Esophagus squamous epithelium (tissue), 5 donors: ENCODE results near the gene MAOB. TPM values are rescaled to one million over a fixed set of nuclear protein-coding genes. Genes with fewer than 3 reads are reported as not detected.
A peak's percentile ranks its signal among the peaks of the same experiment; 100 is the strongest.

Source experiments
- DNase-seq: peaks from one replicate; lab custom pipeline; 2025; lab: John Stamatoyannopoulos, UW
- H3K27ac ChIP-seq, 4 donors: fragments of 200-600 bp; sonication (generic); one replicate each; pipeline ENCODE4 v1.5.1; 2016 to 2019; ENCODE audit warnings: mild to moderate bottlenecking in 1 of 4
- H3K27me3 ChIP-seq, 4 donors: fragments of 200-600 bp; sonication (generic); 1 replicate in 3 of 4; 2 replicates in 1 of 4; pipeline versions ENCODE4 v1.5.1 to v1.6.0; 2017 to 2021; ENCODE audit warnings: antibody characterized with exemption in 1 of 4
- H3K36me3 ChIP-seq, 3 donors: fragments of 200-600 bp; sonication (generic); one replicate each; pipeline ENCODE4 v1.5.1; 2016 to 2019
- H3K4me1 ChIP-seq, 3 donors: fragments of 200-600 bp; sonication (generic); one replicate each; pipeline ENCODE4 v1.5.1; 2017 to 2019
- H3K4me3 ChIP-seq, 4 donors: fragments of 200-600 bp; sonication (generic); 1 replicate in 3 of 4; 2 replicates in 1 of 4; pipeline ENCODE4 v1.5.1; 2016 to 2019; ENCODE audit warnings: mild to moderate bottlenecking in 2 of 4, moderate library complexity in 1 of 4
- H3K9me3 ChIP-seq, 3 donors: fragments of 200-600 bp; sonication (generic); one replicate each; pipeline ENCODE4 v1.5.1; 2016 to 2019
- POLR2A ChIP-seq, 4 donors: fragments of 450-650 bp; IDR thresholded peaks; one replicate each; pipeline ENCODE4 v1.6.1; 2017; ENCODE audit warnings: antibody characterized with exemption in 4 of 4, mild to moderate bottlenecking in 4 of 4, moderate library complexity in 3 of 4
- WGBS, 2 donors: methylation state at CpG; one replicate each; pipeline ENCODE4 v1.1.5; 2018; 5-methylcytosine and 5-hydroxymethylcytosine counted together
- intact Hi-C: fragments of 100-400 bp; cut with DNase I; formaldehyde crosslinking; loops from one replicate; pipeline ENCODE4 v1.15.0; 2022
- total RNA-seq, 4 donors: library from RNA; depleted of rRNA; stranded (reverse); fragments of >200 nt; gene quantifications; one replicate each; pipeline ENCODE4 v1.1.0, GENCODE V29; 2016
- TF ChIP-seq, protein P1 (sequence below), 6 experiments: fragments of 450-650 bp in 4 of 6; fragments of 200-600 bp in 2 of 6; sonication (generic) in 2 of 6; IDR thresholded peaks; one replicate each; pipeline ENCODE4 v1.5.1; 2016 to 2019; ENCODE audit warnings: antibody characterized with exemption in 6 of 6, mild to moderate bottlenecking in 4 of 6, moderate library complexity in 4 of 6
- donor health status: DM: yes; HTN: yes; CAD: no.

MAOB gene
- total RNA-seq, 4 donors from 2014 or later = 2.3 to 9.9 (median 3.6) TPM

- Histone ChIP-seq H3K27me3 (no peaks in the 10 kb centered on the region), H3K27ac (peak overlapping the region in 3 of 4 donors; percentile 14 to 54 (median 48)), H3K9me3 (no peaks in the 10 kb centered on the region), H3K36me3 (peaks cover 0 to 77% (median 9%) of the 10 kb centered on the region in 3 donors), H3K4me1 (peaks cover 0 to 32% (median 9%) of the 10 kb centered on the region in 3 donors), H3K4me3 (no peak overlapping the region)
- no peak for TF ChIP-seq POLR2A (IDR thresholded peaks at IDR 0.05)
- TF ChIP-seq, protein P1, sequence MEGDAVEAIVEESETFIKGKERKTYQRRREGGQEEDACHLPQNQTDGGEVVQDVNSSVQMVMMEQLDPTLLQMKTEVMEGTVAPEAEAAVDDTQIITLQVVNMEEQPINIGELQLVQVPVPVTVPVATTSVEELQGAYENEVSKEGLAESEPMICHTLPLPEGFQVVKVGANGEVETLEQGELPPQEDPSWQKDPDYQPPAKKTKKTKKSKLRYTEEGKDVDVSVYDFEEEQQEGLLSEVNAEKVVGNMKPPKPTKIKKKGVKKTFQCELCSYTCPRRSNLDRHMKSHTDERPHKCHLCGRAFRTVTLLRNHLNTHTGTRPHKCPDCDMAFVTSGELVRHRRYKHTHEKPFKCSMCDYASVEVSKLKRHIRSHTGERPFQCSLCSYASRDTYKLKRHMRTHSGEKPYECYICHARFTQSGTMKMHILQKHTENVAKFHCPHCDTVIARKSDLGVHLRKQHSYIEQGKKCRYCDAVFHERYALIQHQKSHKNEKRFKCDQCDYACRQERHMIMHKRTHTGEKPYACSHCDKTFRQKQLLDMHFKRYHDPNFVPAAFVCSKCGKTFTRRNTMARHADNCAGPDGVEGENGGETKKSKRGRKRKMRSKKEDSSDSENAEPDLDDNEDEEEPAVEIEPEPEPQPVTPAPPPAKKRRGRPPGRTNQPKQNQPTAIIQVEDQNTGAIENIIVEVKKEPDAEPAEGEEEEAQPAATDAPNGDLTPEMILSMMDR (IDR thresholded peaks at IDR 0.05) = no peak
- DNase-seq = no peak
- whole genome bisulfite sequencing, 2 donors = 31 to 48% methylated on average over 6 to 7 of the region's 7 CpGs
- intact Hi-C loops = no loop called here
These were observed 140.2 kb downstream of the MAOB start for GRCh38 chrX:43741843-43742573.

DNA sequence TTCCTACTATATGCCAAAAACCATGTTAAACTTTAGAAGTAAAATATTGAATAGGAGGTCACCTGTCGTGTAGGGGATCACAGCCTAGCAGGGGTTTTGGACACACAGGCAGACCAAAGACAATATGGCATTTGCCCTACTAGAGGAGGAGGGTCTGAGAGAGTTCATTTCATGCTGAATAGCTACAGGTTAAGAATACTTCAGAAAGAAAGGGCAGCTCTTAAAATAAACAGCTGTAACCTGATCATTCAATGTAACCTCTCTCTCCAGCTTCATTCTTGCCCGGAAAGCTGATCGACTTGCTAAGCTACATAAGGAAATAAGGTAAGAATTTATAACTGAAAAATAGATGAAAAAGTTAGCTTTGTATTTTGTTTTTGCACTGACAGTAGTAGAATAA, 146.3 kb downstream of the MAOB start:
- 83 to 91% methylated on average over 3 of the region's 3 CpGs for WGBS, 2 donors
- H3K4me1 ChIP-seq = peaks cover 0 to 3% (median 0%) of the 10 kb centered on the region in 3 donors
- no peaks in the 10 kb centered on the region for H3K9me3 ChIP-seq
- no peak overlapping the region for H3K27ac ChIP-seq
- no peak for DNase-seq
- peaks cover 0 to 81% (median 6%) of the 10 kb centered on the region in 3 donors for H3K36me3 ChIP-seq
- H3K4me3 ChIP-seq = no peak overlapping the region
- H3K27me3 ChIP-seq = no peaks in the 10 kb centered on the region
- intact Hi-C loops = no loop called here
- TF ChIP-seq POLR2A (IDR thresholded peaks at IDR 0.05) = no peak
- TF ChIP-seq, protein P1 (IDR thresholded peaks at IDR 0.05) = no peak

DNA sequence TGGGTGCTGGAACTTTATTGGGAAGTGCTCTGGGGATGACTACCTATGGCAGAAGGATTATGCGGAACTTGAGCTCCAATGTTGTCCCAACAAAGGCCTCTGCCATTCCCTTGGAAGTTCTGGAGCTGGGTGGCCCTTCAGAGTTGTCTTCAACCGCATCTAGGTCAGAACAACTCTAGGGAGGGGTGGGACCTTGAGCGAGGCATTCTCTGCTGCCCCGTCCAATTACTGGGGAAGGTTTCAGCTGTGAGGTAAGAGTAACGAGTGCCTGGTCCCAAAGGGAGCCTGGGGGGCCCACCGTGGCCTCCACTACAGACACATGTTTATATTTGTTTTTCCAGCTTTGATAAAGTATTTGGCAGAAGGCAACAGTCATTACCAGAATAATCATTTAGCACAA, 146.7 kb downstream of the MAOB start:
- Histone ChIP-seq H3K27me3 (no peaks in the 10 kb centered on the region), H3K27ac (no peak overlapping the region), H3K4me1 (no peaks in the 10 kb centered on the region), H3K4me3 (no peak overlapping the region), H3K9me3 (no peaks in the 10 kb centered on the region), H3K36me3 (peaks cover 0 to 81% (median 6%) of the 10 kb centered on the region in 3 donors)
- WGBS, 2 donors = 39 to 77% methylated on average over 3 to 4 of the region's 6 CpGs
- no peak for DNase-seq
- intact Hi-C loops = no loop called here
- TF ChIP-seq, protein P1 (IDR thresholded peaks at IDR 0.05) = no peak
- no peak for TF ChIP-seq POLR2A (IDR thresholded peaks at IDR 0.05)

- H3K27ac ChIP-seq = no peak overlapping the region
- H3K36me3 ChIP-seq = peaks cover 0 to 88% (median 6%) of the 10 kb centered on the region in 3 donors
- H3K27me3 ChIP-seq = no peaks in the 10 kb centered on the region
- no peaks in the 10 kb centered on the region for H3K9me3 ChIP-seq
- intact Hi-C loops = no loop called here
- no peak overlapping the region for H3K4me3 ChIP-seq
- DNase-seq = no peak
- H3K4me1 ChIP-seq = no peaks in the 10 kb centered on the region
- 42 to 100% methylated on average over 1 of the region's 1 CpG for WGBS, 2 donors
- TF ChIP-seq, protein P1 (IDR thresholded peaks at IDR 0.05) = no peak
- TF ChIP-seq POLR2A (IDR thresholded peaks at IDR 0.05) = no peak
These were observed 147.8 kb downstream of the MAOB start for GRCh38 chrX:43734444-43734843.

DNA sequence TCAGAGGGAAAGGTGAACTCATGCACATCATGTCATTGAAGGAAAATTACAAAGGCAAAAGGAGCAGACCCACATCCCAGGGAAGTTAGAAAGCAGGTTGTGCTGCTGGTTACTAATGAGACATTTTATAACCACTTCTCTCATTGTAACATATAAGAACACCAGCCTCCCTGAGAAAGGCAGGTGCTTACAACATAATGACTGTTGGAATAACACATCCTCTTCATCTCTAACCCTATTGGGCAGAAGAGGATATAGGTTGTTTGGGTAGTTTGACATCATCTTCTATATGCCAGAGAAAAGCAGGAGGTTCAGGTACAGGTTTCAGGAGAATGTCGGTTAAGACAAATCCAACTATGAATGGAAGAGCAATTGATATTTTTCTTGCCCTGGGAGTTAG, 148.6 kb downstream of the MAOB start:
- no peaks in the 10 kb centered on the region for H3K27me3 ChIP-seq
- H3K36me3 ChIP-seq = peaks cover 0 to 92% (median 6%) of the 10 kb centered on the region in 3 donors
- no peak overlapping the region for H3K4me3 ChIP-seq
- DNase-seq = no peak
- H3K4me1 ChIP-seq = no peaks in the 10 kb centered on the region
- no peak for TF ChIP-seq POLR2A (IDR thresholded peaks at IDR 0.05)
- TF ChIP-seq, protein P1 (IDR thresholded peaks at IDR 0.05) = no peak
- H3K9me3 ChIP-seq = no peaks in the 10 kb centered on the region
- no peak overlapping the region for H3K27ac ChIP-seq
- intact Hi-C loops = no loop called here
- 89 to 100% methylated on average over 1 of the region's 1 CpG for WGBS, 2 donors
